Measurements from ENCODE around the gene DMXL2.

DMXL2 gene

GRCh38 chr15:51405693-51406523, 216.7 kb downstream of the DMXL2 start:
- no peak for DNase-seq (ENCODE audit: low read depth)

GRCh38 chr15:51403946-51404695, 218.4 kb downstream of the DMXL2 start:
- no peak for DNase-seq (ENCODE audit: low read depth)

GRCh38 chr15:51403072-51403878, 219.3 kb downstream of the DMXL2 start:
- DNase-seq (ENCODE audit: low read depth): no peak

- DNase-seq (ENCODE audit: low read depth): no peak
Measured at GRCh38 chr15:51401872-51402517, 220.6 kb downstream of the DMXL2 start.

GRCh38 chr15:51401051-51401780, 221.4 kb downstream of the DMXL2 start:
- no peak for DNase-seq (ENCODE audit: low read depth)

- no peak for DNase-seq (ENCODE audit: low read depth)
Measured at GRCh38 chr15:51398626-51399025, 223.9 kb downstream of the DMXL2 start.
